DOHH2 (cell line): ENCODE data around the gene AGBL4.

ENCODE experiments used
- H3F3A ChIP-seq: fragments of 200-600 bp; sonication (generic), shearing (Covaris generic); 2 replicates; pipeline ENCODE4 v1.6.0; 2016; ENCODE audit warnings: antibody characterized with exemption, mild to moderate bottlenecking; ENCODE audit not compliant: control insufficient read depth, insufficient read depth
- H3K27ac ChIP-seq: fragments of 200-600 bp; sonication (generic); 2 replicates; pipeline ENCODE4 v1.5.1; 2014; ENCODE audit warnings: low read depth, mild to moderate bottlenecking, low read length, moderate library complexity
- H3K27me3 ChIP-seq: fragments of 200-600 bp; sonication (generic); 2 replicates; pipeline ENCODE4 v1.6.1; 2014; ENCODE audit warnings: mild to moderate bottlenecking, low read length, mixed read lengths; ENCODE audit not compliant: control insufficient read depth
- H3K36me3 ChIP-seq: fragments of 200-600 bp; sonication (generic); 2 replicates; pipeline ENCODE4 v1.6.1; 2014; ENCODE audit warnings: mild to moderate bottlenecking, low read length, moderate library complexity, mixed read lengths; ENCODE audit not compliant: control insufficient read depth
- H3K4me1 ChIP-seq: fragments of 200-600 bp; sonication (generic); 2 replicates; pipeline ENCODE4 v1.6.1; 2014; ENCODE audit warnings: mild to moderate bottlenecking, low read length, mixed read lengths; ENCODE audit not compliant: control insufficient read depth
- H3K4me2 ChIP-seq: fragments of 200-600 bp; sonication (generic); 2 replicates; pipeline ENCODE4 v1.6.0; 2014; ENCODE audit warnings: mild to moderate bottlenecking, low read length, moderate library complexity
- H3K4me3 ChIP-seq: fragments of 200-600 bp; sonication (generic); 2 replicates; pipeline ENCODE4 v1.5.1; 2014; ENCODE audit warnings: mild to moderate bottlenecking, low read length, mixed read lengths
- H3K79me2 ChIP-seq: fragments of 200-600 bp; sonication (generic); 2 replicates; pipeline ENCODE4 v1.6.1; 2014; ENCODE audit warnings: mild to moderate bottlenecking, low read length, mixed read lengths; ENCODE audit not compliant: control insufficient read depth
- H3K9me2 ChIP-seq: fragments of 200-600 bp; sonication (generic); replicated peaks from 2 replicates; pipeline ENCODE4 v1.6.1; 2014; ENCODE audit warnings: mild to moderate bottlenecking, low read length, mixed read lengths; ENCODE audit not compliant: control insufficient read depth
- H3K9me3 ChIP-seq: fragments of 200-600 bp; sonication (generic); 2 replicates; pipeline ENCODE4 v1.6.1; 2014; ENCODE audit warnings: antibody characterized with exemption, low read length, mixed read lengths; ENCODE audit not compliant: control insufficient read depth, insufficient read depth
- H4K20me1 ChIP-seq: fragments of 200-600 bp; sonication (generic); 2 replicates; pipeline ENCODE4 v1.6.0; 2014; ENCODE audit warnings: low read depth, mild to moderate bottlenecking, antibody characterized with exemption, low read length, moderate library complexity; ENCODE audit not compliant: control insufficient read depth, insufficient read depth
- EZH2phosphoT487 ChIP-seq: fragments of 200-600 bp; sonication (generic); IDR thresholded peaks from 2 replicates; pipeline ENCODE4 v1.6.1; 2017; ENCODE audit warnings: borderline replicate concordance, mild to moderate bottlenecking, antibody characterized with exemption, low read length, moderate library complexity, mixed read lengths
- TF ChIP-seq, protein P1 (sequence below): fragments of 200-600 bp; sonication (generic); IDR thresholded peaks from one replicate; pipeline ENCODE4 v1.5.1; 2014; ENCODE audit warnings: antibody characterized with exemption, mild to moderate bottlenecking, low read depth, low read length; ENCODE audit not compliant: poor library complexity, severe bottlenecking

Gene AGBL4

DNA sequence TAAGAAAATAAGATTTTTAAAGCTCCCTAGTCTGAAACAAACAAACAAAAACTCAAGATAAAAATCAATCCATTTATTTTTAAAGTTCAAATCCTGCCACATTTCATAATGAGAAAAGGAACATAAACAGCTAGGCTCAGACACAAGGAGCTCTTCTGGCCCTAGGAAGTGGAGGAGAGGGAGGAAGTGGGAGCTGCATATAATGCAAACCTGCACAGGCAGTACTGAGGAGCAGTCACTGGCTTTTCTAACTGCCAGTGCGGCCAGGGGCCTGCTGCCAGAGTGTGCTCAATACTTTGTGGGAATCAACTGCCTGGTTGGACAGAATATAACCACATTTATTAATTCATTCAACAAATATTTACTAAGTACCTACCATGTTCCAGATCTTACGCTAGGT, 1411.9 kb downstream of the AGBL4 start:
- no peaks in the 10 kb centered on the region for H3K4me1 ChIP-seq

DNA sequence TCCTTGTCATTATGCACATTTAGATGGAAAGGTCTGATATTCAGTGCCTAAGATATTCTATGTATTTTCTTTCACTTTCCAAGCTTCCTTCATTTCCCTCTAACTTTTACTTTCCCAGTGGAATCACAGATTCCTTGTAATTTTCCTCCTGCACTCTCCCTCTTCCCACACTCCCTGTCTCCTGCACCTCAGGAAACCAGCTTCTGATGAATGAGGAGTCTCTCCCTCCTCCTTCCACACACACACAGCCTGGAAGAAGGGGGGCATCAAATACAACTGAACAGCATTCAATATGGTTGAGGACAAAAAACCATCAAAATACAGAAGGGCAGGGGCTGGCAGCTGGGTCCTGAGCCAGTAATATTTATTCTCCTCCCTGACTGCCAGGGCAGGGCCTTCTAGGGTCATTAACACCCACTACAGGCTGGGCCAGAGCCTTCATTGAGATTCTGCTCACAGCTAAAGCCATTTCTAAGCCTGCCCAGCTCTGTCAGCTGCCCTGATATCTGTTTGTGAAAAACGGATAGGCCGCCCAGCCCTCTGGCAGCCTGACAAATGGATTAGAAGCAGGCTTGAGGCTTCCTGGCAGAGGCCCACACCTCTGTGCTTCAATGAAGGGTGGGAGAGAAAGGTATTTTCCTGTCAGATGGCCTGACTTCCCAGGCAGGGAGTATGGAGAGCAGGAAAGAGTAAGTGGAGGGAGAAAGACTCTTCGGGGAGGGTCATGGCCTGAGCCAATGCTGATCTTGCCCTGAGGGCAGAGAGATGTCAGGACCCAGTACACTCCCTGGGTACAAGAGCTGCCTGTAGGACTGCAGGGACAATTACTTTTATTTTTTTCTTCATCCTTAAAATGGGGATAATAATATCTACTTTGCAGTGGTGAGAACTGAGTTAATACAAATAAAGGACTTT, 1412.9 kb downstream of the AGBL4 start:
- Histone ChIP-seq H3F3A (no peaks in the 10 kb centered on the region), H3K27ac (no peak overlapping the region), H3K9me3 (no peaks in the 10 kb centered on the region), H3K4me3 (no peak overlapping the region), H3K4me2 (no peak overlapping the region), H3K4me1 (no peaks in the 10 kb centered on the region), H3K36me3 (no peaks in the 10 kb centered on the region), H3K79me2 (no peaks in the 10 kb centered on the region), H3K9me2 (no peaks in the 10 kb centered on the region), H4K20me1 (no peaks in the 10 kb centered on the region), H3K27me3 (peaks cover 7% of the 10 kb centered on the region; the same call in 1 of the 2 replicates)
- TF ChIP-seq, protein P1, sequence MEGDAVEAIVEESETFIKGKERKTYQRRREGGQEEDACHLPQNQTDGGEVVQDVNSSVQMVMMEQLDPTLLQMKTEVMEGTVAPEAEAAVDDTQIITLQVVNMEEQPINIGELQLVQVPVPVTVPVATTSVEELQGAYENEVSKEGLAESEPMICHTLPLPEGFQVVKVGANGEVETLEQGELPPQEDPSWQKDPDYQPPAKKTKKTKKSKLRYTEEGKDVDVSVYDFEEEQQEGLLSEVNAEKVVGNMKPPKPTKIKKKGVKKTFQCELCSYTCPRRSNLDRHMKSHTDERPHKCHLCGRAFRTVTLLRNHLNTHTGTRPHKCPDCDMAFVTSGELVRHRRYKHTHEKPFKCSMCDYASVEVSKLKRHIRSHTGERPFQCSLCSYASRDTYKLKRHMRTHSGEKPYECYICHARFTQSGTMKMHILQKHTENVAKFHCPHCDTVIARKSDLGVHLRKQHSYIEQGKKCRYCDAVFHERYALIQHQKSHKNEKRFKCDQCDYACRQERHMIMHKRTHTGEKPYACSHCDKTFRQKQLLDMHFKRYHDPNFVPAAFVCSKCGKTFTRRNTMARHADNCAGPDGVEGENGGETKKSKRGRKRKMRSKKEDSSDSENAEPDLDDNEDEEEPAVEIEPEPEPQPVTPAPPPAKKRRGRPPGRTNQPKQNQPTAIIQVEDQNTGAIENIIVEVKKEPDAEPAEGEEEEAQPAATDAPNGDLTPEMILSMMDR = no peak
- no peak for TF ChIP-seq EZH2phosphoT487

More for the DNA sequence above, 1411.9 kb downstream of the AGBL4 start:
- no peaks in the 10 kb centered on the region for H3K36me3 ChIP-seq
- H3K27ac ChIP-seq = no peak overlapping the region
- TF ChIP-seq EZH2phosphoT487 = no peak
- TF ChIP-seq, protein P1 = no peak
- H3K9me3 ChIP-seq = no peaks in the 10 kb centered on the region
- H3K9me2 ChIP-seq = no peaks in the 10 kb centered on the region
- H3K27me3 ChIP-seq = peaks cover 13% of the 10 kb centered on the region; the same call in 1 of the 2 replicates
- no peaks in the 10 kb centered on the region for H3K79me2 ChIP-seq
- no peak overlapping the region for H3K4me3 ChIP-seq
- no peaks in the 10 kb centered on the region for H4K20me1 ChIP-seq
- no peak overlapping the region for H3K4me2 ChIP-seq
- H3F3A ChIP-seq = no peaks in the 10 kb centered on the region

DNA sequence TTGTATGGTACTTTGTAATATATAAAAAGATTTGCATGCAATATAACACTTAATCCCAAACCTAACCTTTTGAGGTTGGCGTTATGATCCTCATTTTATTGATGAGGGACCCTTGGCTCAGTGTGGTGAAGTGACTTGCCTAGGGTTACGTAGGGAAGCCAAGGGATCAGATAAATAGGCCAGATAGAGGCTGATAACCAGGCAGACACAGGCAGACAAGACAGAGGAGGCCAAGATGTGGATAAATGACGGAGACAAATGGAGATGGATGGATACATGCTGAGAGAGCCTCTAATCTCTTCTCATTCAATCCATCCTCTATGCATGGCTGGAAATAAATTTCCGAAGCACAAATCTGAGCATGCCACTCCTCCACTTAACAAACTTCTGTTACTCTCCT, 1414.9 kb downstream of the AGBL4 start:
- H3K36me3 ChIP-seq = no peaks in the 10 kb centered on the region
- H3K4me3 ChIP-seq = no peak overlapping the region
- H3K9me3 ChIP-seq = no peaks in the 10 kb centered on the region
- no peaks in the 10 kb centered on the region for H3K4me1 ChIP-seq
- H3K9me2 ChIP-seq = no peaks in the 10 kb centered on the region
- H3F3A ChIP-seq = no peaks in the 10 kb centered on the region
- H3K27ac ChIP-seq = no peak overlapping the region
- H4K20me1 ChIP-seq = no peaks in the 10 kb centered on the region
- 0 out of 2 replicates have a peak, but pooled peaks cover 3% of the 10 kb centered on the region for H3K27me3 ChIP-seq
- no peak overlapping the region for H3K4me2 ChIP-seq
- H3K79me2 ChIP-seq = no peaks in the 10 kb centered on the region
- no peak for TF ChIP-seq EZH2phosphoT487
- TF ChIP-seq, protein P1 = no peak
